K562 (cell line): ENCODE results near the gene HSF4. TPM values are rescaled to one million over a fixed set of nuclear protein-coding genes. Genes with fewer than 3 reads are reported as not detected.
A peak's percentile ranks its signal among the peaks of the same experiment; 100 is the strongest.

Experiments used
- ATAC-seq: fragments of 200-7000 bp; cut with Tn5 transposase; 3 replicates; pipeline ENCODE4 v1.9.1; 2020; ENCODE audit warnings: moderate library complexity
- BruUV-seq: library from RNA; stranded (reverse); fragments of 400-500 nt; replicated peaks from 2 replicates; lab custom pipeline; 2021; lab: Mats Ljungman, UMichigan
- CTCF ChIA-PET: fragments of 300-600 bp; formaldehyde crosslinking; extraction: SDS; loops from one replicate; lab custom pipeline; 2021; ENCODE audit warnings: low intra/inter-chr PET ratio; lab: Yijun Ruan, JAX
- POLR2A ChIA-PET: fragments of 300-600, 350-650 bp; sonication (Branson Sonifier 250); formaldehyde crosslinking; extraction: SDS; loops from one replicate; lab custom pipeline; 2021; ENCODE audit warnings: antibody characterized with exemption, inconsistent platforms; lab: Yijun Ruan, JAX
- DNase-seq, 4 experiments: peaks; one replicate each; pipeline versions ENCODE4 v3.0.0 to v3.0.0-alpha.2; 2011 to 2018; ENCODE audit warnings: low spot score in 3 of 4, mixed read lengths in 3 of 4; ENCODE audit errors: extremely low read depth in 1 of 4
- FAIRE-seq: peaks from 2 replicates; lab custom pipeline; 2011; peaks lifted over from hg19 to GRCh38; lab: Jason Lieb, UNC
- H2AFZ ChIP-seq: 2 replicates; pipeline ENCODE4 v1.6.0; 2011; ENCODE audit warnings: low read depth, low read length, control low read depth, inconsistent platforms
- H3K27ac ChIP-seq: fragments of 200-600 bp; 3 replicates; pipeline ENCODE4 v1.8.0; 2011; ENCODE audit warnings: low read depth, mild to moderate bottlenecking, control low read depth, inconsistent platforms, low read length, moderate library complexity, mixed read lengths; ENCODE audit errors: extremely low read depth
- H3K27me3 ChIP-seq, 2 experiments: fragments of 300-600 bp in 1 of 2; 2 replicates in 1 of 2; 3 replicates in 1 of 2; pipeline versions ENCODE4 v1.6.0 to v1.8.0; 2011; ENCODE audit warnings: inconsistent platforms in 2 of 2, low read length in 2 of 2, mild to moderate bottlenecking in 1 of 2, mixed read lengths in 1 of 2, moderate library complexity in 1 of 2; ENCODE audit not compliant: control insufficient read depth in 2 of 2, insufficient read depth in 2 of 2
- H3K36me3 ChIP-seq: fragments of 300-600 bp; 3 replicates; pipeline ENCODE4 v1.8.0; 2011; ENCODE audit warnings: mild to moderate bottlenecking, low read length, inconsistent platforms; ENCODE audit not compliant: control insufficient read depth, insufficient read depth
- H3K4me1 ChIP-seq, 2 experiments: fragments of 200-600 bp in 1 of 2; replicated peaks in 1 of 2; 2 replicates in 1 of 2; 3 replicates in 1 of 2; pipeline versions ENCODE4 v1.5.1 to v1.8.0; 2011; ENCODE audit warnings: inconsistent platforms in 2 of 2, low read length in 2 of 2, mild to moderate bottlenecking in 1 of 2, mixed read lengths in 1 of 2, moderate library complexity in 1 of 2; ENCODE audit not compliant: control insufficient read depth in 2 of 2, insufficient read depth in 2 of 2
- H3K4me2 ChIP-seq: 2 replicates; pipeline ENCODE4 v1.6.1; 2011; ENCODE audit warnings: low read length, control low read depth, inconsistent platforms, mixed read lengths; ENCODE audit not compliant: insufficient read depth
- H3K4me3 ChIP-seq: fragments of 200-600 bp; sonication (generic), shearing (Covaris generic); 2 replicates; pipeline ENCODE4 v1.5.1; 2016; ENCODE audit warnings: control low read depth, inconsistent platforms
- H3K79me2 ChIP-seq: fragments of 200-600 bp; 3 replicates; pipeline ENCODE4 v1.8.0; 2011; ENCODE audit warnings: low read length, inconsistent platforms; ENCODE audit not compliant: control insufficient read depth, insufficient read depth
- H3K9ac ChIP-seq, 2 experiments: 2 replicates each; pipeline versions ENCODE4 v1.6.0 to v1.6.1; 2011; ENCODE audit warnings: low read depth in 2 of 2, low read length in 2 of 2, control low read depth in 1 of 2, inconsistent platforms in 1 of 2, mild to moderate bottlenecking in 1 of 2, mixed read lengths in 1 of 2; ENCODE audit not compliant: insufficient read depth in 1 of 2
- H3K9me1 ChIP-seq: one replicate; pipeline ENCODE4 v1.6.0; 2011; ENCODE audit warnings: inconsistent platforms, mild to moderate bottlenecking, low read length, moderate library complexity; ENCODE audit not compliant: control insufficient read depth, insufficient read depth
- H3K9me3 ChIP-seq: replicated peaks from 2 replicates; pipeline ENCODE4 v1.5.1; 2011; ENCODE audit warnings: low read depth, low read length, inconsistent platforms; ENCODE audit not compliant: control insufficient read depth, insufficient read depth
- H4K20me1 ChIP-seq: replicated peaks from 2 replicates; pipeline ENCODE4 v1.6.1; 2011; ENCODE audit warnings: low read length, inconsistent platforms, mixed read lengths; ENCODE audit not compliant: control insufficient read depth, insufficient read depth
- CBX2 ChIP-seq: fragments of 200-600 bp; sonication (generic); IDR thresholded peaks from one replicate; pipeline ENCODE4 v1.6.1; 2012; ENCODE audit warnings: mild to moderate bottlenecking, low read length, inconsistent platforms; ENCODE audit not compliant: insufficient read depth, poor library complexity, severe bottlenecking
- ESRRA ChIP-seq: fragments of 450-650 bp; IDR thresholded peaks from 2 replicates; pipeline ENCODE4 v1.6.1; 2014; ENCODE audit warnings: low read depth, mild to moderate bottlenecking, moderate library complexity, borderline replicate concordance
- JUND ChIP-seq, 2 experiments: IDR thresholded peaks; 2 replicates in 1 of 2; 3 replicates in 1 of 2; pipeline ENCODE4 v1.6.1; 2011; ENCODE audit warnings: borderline replicate concordance in 2 of 2, low read depth in 2 of 2, low read length in 2 of 2, improper control_type of control experiment in 1 of 2, missing biosample characterization in 1 of 2, missing genetic modification characterization in 1 of 2, missing genetic modification reagents in 1 of 2
- NBN ChIP-seq: fragments of 450-650 bp; IDR thresholded peaks from 2 replicates; pipeline ENCODE4 v1.6.1; 2016; ENCODE audit warnings: low read depth, mild to moderate bottlenecking
- OTX1 ChIP-seq: fragments of 450-650 bp; formaldehyde crosslinking; IDR thresholded peaks from 2 replicates; pipeline ENCODE4 v1.4.0; 2022; ENCODE audit warnings: mild to moderate bottlenecking
- RBM22 ChIP-seq: fragments of 200-400 bp; formaldehyde crosslinking; IDR thresholded peaks from 2 replicates; pipeline ENCODE4 v1.6.1; 2018; ENCODE audit warnings: low read length, low read depth; ENCODE audit not compliant: poor library complexity, severe bottlenecking
- SFPQ ChIP-seq: fragments of 200-400 bp; formaldehyde crosslinking; IDR thresholded peaks from 2 replicates; pipeline ENCODE4 v1.6.1; 2017; ENCODE audit warnings: mild to moderate bottlenecking, low read depth, low read length, moderate library complexity
- TCF15 ChIP-seq: fragments of 250-450 bp; sonication (Bioruptor Pico); IDR thresholded peaks from 2 replicates; pipeline ENCODE4 v1.8.0; 2022; ENCODE audit warnings: moderate library complexity, mild to moderate bottlenecking, inconsistent platforms
- ZSCAN32 ChIP-seq: fragments of 450-650 bp; formaldehyde crosslinking; IDR thresholded peaks from 2 replicates; pipeline ENCODE4 v1.4.0; 2020; ENCODE audit warnings: mild to moderate bottlenecking, moderate library complexity
- WGBS: fragments of 100-300 bp; shearing (Covaris generic); methylation state at CpG from one replicate; pipeline ENCODE4 v1.1.6; 2016; ENCODE audit warnings: low coverage, mixed read lengths; ENCODE audit not compliant: insufficient coverage; ENCODE audit errors: missing lambda C conversion rate; 5-methylcytosine and 5-hydroxymethylcytosine counted together
- in situ Hi-C: fragments of 300-500 bp; cut with MboI; formaldehyde crosslinking; loops from 4 replicates; pipeline ENCODE4 v1.15.0; 2018; ENCODE audit warnings: inconsistent platforms, mixed read lengths
- intact Hi-C: fragments of 100-400 bp; cut with micrococcal nuclease; formaldehyde crosslinking; loops from 2 replicates; pipeline ENCODE4 v1.14.2; 2022
- polyA plus RNA-seq, 8 experiments: library from polyadenylated mRNA; depleted of rRNA in 4 of 8; stranded (reverse) in 5 of 8; unstranded in 3 of 8; fragments of >200 nt; fragmentation: Nextera tagmentation in 2 of 8; fragmentation: Illumina TruSeq in 1 of 8; extraction: Ambion mirVana in 2 of 8; extraction: Trizol in 1 of 8; gene quantifications; 2 replicates each; pipeline versions ENCODE4 v1.2.1 to v1.2.3, GENCODE V29; 2011 to 2014; ENCODE audit warnings: inconsistent platforms in 1 of 8, missing spikeins in 1 of 8
- total RNA-seq, 7 experiments: library from RNA; depleted of rRNA in 6 of 7; stranded (reverse); fragments of >200 nt in 6 of 7; fragmentation: Illumina TruSeq in 2 of 7; extraction: Trizol in 2 of 7; gene quantifications; 2 replicates each; pipeline versions ENCODE4 v1.2.1 to v1.2.3, GENCODE V29; 2011 to 2021; ENCODE audit warnings: low replicate concordance in 1 of 7
- TF ChIP-seq, protein P1 (sequence below): sonication (generic); formaldehyde crosslinking; IDR thresholded peaks from 2 replicates; pipeline ENCODE4 v1.8.0; 2022; ENCODE audit warnings: missing genetic modification reagents, mild to moderate bottlenecking, borderline replicate concordance
- TF ChIP-seq, protein P2 (sequence below): fragments of 250-450 bp; sonication (Bioruptor Pico); IDR thresholded peaks from 2 replicates; pipeline ENCODE4 v1.8.0; 2022; ENCODE audit warnings: inconsistent platforms, mild to moderate bottlenecking, moderate library complexity, borderline replicate concordance
- TF ChIP-seq, protein P3 (sequence below): sonication (generic); formaldehyde crosslinking; IDR thresholded peaks from 2 replicates; pipeline ENCODE4 v1.8.0; 2022; ENCODE audit warnings: missing genetic modification reagents, mild to moderate bottlenecking, moderate library complexity, borderline replicate concordance

HSF4 gene
- total and polyA plus RNA-seq, 9 of the 15 experiments (the other 6 are each of a cell fraction or from before 2014, with no cell fraction given): 0.50 to 35.4 (median 8.8) TPM; not detected in 1

DNA sequence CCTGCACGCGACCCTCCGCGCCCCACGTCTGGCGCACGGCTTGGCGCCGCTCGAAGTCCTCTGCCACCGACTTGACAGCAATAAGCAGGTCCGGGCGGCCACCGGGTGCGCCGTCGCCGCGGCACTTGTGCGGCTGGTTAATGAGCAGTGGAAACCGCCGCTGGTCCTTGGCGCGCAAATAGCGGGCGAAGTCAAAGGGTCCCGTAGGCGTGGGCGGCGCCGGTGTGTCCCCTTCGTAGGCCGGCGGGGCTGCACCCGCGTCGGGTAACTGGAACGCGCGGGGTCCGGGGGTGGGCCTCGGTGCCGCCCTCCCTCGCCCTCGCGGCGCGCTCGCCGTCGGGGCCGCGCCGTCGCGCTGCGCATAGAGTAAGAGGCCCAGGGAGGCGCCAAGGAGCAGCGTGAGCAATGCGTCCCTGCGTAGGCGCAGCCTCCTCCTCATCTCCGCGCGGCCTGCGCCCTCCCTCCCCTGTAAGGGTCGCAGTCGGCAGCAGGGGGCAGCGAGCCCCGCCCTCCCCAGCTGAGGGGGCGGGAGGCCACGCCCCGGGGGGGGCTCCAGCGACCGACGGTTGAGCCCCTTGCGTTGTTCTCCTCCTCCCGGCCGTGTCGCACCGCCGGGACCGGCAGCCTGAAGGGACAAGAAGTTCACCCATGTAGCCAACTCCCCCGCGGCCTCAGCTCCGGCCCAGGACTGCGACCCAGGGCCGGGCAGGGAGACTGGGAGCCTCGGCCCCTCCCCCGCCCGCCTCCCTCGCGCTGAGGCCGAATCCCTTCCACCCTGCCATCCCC is 14.3 kb upstream of the HSF4 start:
- Histone ChIP-seq H3K4me1 (peaks cover 0 to 35% of the 10 kb centered on the region in 2 experiments; a peak in 4 of 5 replicates), H3K9ac (peak overlapping the region in 1 of 2 experiments; percentile 41; a peak in 3 of 4 replicates), H3K9me3 (no peaks in the 10 kb centered on the region), H3K4me3 (peak overlapping the region; percentile 37), H3K36me3 (peaks cover 38% of the 10 kb centered on the region; the same call in 2 of the 3 replicates), H3K27ac (no peak overlapping the region), H2AFZ (0 out of 2 replicates have a peak overlapping the region, but pooled peaks have one; percentile 62), H3K9me1 (no peaks in the 10 kb centered on the region), H3K27me3 (no peaks in the 10 kb centered on the region), H3K4me2 (peak overlapping the region; percentile 49), H3K79me2 (no peaks in the 10 kb centered on the region), H4K20me1 (peaks cover under 1% of the 10 kb centered on the region; the same call in 1 of the 2 replicates)
- BruUV-seq: no TSS peak
- FAIRE-seq (no peak), DNase-seq (peak in 3 of 4 experiments; percentile 53 to 81 (median 75)), ATAC-seq (peak; percentile 7)
- POLR2A ChIA-PET: interaction anchor here (0.5 to 1.1 kb wide), 5 partner anchors 9 to 232 kb away, joined by 3 to 5 read pairs (median 3); partner anchors contain the start of gene CDH16
- CTCF ChIA-PET: no interaction called here
- in situ Hi-C loops (loop anchor here (25.0 kb wide), 1 partner anchor 188 kb away; the partner anchor contains the start of gene CES3), intact Hi-C loops (no loop called here)
- WGBS: 66% methylated on average over 24 of the region's 94 CpGs
- TF ChIP-seq, protein P1, sequence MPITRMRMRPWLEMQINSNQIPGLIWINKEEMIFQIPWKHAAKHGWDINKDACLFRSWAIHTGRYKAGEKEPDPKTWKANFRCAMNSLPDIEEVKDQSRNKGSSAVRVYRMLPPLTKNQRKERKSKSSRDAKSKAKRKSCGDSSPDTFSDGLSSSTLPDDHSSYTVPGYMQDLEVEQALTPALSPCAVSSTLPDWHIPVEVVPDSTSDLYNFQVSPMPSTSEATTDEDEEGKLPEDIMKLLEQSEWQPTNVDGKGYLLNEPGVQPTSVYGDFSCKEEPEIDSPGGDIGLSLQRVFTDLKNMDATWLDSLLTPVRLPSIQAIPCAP (CRISPR knock-in tag): no peak
- TF ChIP-seq NBN (no peak), RBM22 (peak; percentile 13), TCF15 (CRISPR knock-in tag) (no peak), ZSCAN32 (CRISPR knock-in tag) (no peak), ESRRA (no peak), SFPQ (no peak), OTX1 (CRISPR knock-in tag) (no peak), CBX2 (no peak), JUND (IDR thresholded peaks at IDR 0.05; ENCODE audit: borderline replicate concordance, low read depth, low read length) (no peak), JUND (tag; IDR thresholded peaks at IDR 0.05; ENCODE audit: borderline replicate concordance, low read depth, low read length) (no peak)
- TF ChIP-seq, protein P2, sequence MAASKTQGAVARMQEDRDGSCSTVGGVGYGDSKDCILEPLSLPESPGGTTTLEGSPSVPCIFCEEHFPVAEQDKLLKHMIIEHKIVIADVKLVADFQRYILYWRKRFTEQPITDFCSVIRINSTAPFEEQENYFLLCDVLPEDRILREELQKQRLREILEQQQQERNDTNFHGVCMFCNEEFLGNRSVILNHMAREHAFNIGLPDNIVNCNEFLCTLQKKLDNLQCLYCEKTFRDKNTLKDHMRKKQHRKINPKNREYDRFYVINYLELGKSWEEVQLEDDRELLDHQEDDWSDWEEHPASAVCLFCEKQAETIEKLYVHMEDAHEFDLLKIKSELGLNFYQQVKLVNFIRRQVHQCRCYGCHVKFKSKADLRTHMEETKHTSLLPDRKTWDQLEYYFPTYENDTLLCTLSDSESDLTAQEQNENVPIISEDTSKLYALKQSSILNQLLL (CRISPR knock-in tag): no peak
- TF ChIP-seq, protein P3, sequence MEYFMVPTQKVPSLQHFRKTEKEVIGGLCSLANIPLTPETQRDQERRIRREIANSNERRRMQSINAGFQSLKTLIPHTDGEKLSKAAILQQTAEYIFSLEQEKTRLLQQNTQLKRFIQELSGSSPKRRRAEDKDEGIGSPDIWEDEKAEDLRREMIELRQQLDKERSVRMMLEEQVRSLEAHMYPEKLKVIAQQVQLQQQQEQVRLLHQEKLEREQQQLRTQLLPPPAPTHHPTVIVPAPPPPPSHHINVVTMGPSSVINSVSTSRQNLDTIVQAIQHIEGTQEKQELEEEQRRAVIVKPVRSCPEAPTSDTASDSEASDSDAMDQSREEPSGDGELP (CRISPR knock-in tag): 0 out of 2 replicates have a peak, but pooled peaks have one; percentile 9
